ENCODE results near the gene TRAM2.

DNA sequence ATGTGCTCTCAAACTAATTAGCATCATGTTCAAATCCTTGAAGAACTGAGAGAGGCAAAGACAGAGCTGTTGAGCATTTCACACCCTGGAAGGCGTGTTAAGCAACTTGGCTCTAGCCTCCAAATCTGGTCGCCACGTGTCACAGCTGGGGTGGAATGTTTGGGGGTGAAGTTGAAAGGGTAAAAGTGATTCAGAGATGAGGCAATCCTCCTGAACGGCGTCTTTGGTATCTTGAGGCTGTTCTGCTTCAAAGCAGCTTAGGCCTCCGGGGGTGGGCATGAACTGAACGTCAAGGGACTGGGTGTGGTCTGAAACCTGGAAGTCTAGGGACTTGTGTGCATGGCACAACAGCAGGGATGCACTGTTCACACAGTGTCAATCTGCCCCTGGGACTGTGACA, 62.3 kb downstream of the TRAM2 start:
- TF ChIP-seq, protein P1, sequence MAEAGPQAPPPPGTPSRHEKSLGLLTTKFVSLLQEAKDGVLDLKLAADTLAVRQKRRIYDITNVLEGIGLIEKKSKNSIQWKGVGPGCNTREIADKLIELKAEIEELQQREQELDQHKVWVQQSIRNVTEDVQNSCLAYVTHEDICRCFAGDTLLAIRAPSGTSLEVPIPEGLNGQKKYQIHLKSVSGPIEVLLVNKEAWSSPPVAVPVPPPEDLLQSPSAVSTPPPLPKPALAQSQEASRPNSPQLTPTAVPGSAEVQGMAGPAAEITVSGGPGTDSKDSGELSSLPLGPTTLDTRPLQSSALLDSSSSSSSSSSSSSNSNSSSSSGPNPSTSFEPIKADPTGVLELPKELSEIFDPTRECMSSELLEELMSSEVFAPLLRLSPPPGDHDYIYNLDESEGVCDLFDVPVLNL (CRISPR knock-in tag; IDR thresholded peaks at IDR 0.05; ENCODE audit: borderline replicate concordance, low read depth): no peak
- TF ChIP-seq GABPB1 (CRISPR knock-in tag; IDR thresholded peaks at IDR 0.05) (no peak), ELF4 (CRISPR knock-in tag; IDR thresholded peaks at IDR 0.05; ENCODE audit: low read depth) (no peak), JUN (CRISPR knock-in tag; IDR thresholded peaks at IDR 0.05) (no peak), ZNF138 (CRISPR knock-in tag; conservative IDR thresholded peaks at IDR 0.05) (no peak), CREB1 (CRISPR knock-in tag; IDR thresholded peaks at IDR 0.05) (no peak), ATF1 (CRISPR knock-in tag; IDR thresholded peaks at IDR 0.05) (no peak), ZNF121 (CRISPR knock-in tag; IDR thresholded peaks at IDR 0.05) (no peak), TEAD4 (CRISPR knock-in tag; IDR thresholded peaks at IDR 0.05) (no peak)
- TF ChIP-seq, protein P2, sequence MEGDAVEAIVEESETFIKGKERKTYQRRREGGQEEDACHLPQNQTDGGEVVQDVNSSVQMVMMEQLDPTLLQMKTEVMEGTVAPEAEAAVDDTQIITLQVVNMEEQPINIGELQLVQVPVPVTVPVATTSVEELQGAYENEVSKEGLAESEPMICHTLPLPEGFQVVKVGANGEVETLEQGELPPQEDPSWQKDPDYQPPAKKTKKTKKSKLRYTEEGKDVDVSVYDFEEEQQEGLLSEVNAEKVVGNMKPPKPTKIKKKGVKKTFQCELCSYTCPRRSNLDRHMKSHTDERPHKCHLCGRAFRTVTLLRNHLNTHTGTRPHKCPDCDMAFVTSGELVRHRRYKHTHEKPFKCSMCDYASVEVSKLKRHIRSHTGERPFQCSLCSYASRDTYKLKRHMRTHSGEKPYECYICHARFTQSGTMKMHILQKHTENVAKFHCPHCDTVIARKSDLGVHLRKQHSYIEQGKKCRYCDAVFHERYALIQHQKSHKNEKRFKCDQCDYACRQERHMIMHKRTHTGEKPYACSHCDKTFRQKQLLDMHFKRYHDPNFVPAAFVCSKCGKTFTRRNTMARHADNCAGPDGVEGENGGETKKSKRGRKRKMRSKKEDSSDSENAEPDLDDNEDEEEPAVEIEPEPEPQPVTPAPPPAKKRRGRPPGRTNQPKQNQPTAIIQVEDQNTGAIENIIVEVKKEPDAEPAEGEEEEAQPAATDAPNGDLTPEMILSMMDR (IDR thresholded peaks at IDR 0.05): no peak
- TF ChIP-seq, protein P3, sequence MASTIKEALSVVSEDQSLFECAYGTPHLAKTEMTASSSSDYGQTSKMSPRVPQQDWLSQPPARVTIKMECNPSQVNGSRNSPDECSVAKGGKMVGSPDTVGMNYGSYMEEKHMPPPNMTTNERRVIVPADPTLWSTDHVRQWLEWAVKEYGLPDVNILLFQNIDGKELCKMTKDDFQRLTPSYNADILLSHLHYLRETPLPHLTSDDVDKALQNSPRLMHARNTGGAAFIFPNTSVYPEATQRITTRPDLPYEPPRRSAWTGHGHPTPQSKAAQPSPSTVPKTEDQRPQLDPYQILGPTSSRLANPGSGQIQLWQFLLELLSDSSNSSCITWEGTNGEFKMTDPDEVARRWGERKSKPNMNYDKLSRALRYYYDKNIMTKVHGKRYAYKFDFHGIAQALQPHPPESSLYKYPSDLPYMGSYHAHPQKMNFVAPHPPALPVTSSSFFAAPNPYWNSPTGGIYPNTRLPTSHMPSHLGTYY (CRISPR knock-in tag; IDR thresholded peaks at IDR 0.05): no peak
- TF ChIP-seq, protein P4, sequence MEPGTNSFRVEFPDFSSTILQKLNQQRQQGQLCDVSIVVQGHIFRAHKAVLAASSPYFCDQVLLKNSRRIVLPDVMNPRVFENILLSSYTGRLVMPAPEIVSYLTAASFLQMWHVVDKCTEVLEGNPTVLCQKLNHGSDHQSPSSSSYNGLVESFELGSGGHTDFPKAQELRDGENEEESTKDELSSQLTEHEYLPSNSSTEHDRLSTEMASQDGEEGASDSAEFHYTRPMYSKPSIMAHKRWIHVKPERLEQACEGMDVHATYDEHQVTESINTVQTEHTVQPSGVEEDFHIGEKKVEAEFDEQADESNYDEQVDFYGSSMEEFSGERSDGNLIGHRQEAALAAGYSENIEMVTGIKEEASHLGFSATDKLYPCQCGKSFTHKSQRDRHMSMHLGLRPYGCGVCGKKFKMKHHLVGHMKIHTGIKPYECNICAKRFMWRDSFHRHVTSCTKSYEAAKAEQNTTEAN (CRISPR knock-in tag; IDR thresholded peaks at IDR 0.05): no peak
